ENCODE measurements around the gene MUC5B.

The MUC5B gene

DNA sequence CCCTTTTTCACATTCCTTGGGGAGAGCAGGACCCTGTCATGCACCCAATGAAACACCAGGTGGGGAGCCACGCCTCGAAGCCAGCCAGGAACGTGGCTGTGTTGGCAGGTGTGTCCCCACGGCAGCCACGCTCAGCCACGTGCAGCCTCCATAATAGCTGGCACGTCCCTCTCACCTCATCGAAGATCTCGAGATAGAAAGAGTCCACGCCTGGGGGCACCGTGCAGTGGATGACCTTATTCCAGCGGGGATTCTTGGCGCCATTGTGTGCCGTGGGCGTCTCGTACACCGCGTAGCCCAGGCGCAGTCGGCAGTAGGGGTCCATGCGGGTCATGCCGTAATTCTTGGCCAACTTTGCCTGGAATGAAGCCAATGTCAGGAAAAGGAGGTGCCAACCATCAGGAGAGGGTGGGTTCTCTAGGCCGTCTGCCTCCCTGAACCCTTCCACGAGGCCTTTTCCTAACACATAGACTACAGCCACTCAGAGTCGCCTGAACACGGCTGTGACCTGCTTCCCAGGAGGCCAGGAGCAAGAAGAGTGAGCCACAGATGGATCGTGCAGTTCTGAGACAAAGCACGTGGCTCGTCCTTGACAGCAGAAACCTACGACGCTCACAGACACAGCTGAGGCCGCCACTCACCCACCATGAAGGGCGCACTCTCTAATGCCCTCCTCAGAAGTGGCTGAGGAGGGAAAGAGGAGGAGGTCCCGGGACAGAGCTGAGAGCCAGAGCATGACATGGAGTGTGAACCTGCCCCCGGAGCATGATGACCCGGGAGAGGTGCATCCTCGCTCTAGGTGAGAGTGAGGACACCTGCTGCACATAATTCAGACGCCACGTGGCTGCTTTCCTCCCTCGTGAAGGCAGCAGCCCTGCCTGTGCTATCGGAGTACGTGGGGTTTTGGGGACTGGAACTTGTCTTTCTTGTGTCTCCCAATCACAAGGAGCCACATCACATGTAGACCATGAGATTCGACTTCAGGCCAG, 67.5 kb downstream of the MUC5B start:
- H3K27ac ChIP-seq (replicated peaks), result no peak overlapping the region
- no peak for DNase-seq (ENCODE audit: low read depth in 1 of 2, low spot score in 1 of 2)
- TF ChIP-seq POLR2AphosphoS5 (IDR thresholded peaks at IDR 0.05; ENCODE audit: low read depth), result no peak
- no peak for TF ChIP-seq GABPA (IDR thresholded peaks at IDR 0.05; ENCODE audit: low read depth)
- TF ChIP-seq, protein P1, sequence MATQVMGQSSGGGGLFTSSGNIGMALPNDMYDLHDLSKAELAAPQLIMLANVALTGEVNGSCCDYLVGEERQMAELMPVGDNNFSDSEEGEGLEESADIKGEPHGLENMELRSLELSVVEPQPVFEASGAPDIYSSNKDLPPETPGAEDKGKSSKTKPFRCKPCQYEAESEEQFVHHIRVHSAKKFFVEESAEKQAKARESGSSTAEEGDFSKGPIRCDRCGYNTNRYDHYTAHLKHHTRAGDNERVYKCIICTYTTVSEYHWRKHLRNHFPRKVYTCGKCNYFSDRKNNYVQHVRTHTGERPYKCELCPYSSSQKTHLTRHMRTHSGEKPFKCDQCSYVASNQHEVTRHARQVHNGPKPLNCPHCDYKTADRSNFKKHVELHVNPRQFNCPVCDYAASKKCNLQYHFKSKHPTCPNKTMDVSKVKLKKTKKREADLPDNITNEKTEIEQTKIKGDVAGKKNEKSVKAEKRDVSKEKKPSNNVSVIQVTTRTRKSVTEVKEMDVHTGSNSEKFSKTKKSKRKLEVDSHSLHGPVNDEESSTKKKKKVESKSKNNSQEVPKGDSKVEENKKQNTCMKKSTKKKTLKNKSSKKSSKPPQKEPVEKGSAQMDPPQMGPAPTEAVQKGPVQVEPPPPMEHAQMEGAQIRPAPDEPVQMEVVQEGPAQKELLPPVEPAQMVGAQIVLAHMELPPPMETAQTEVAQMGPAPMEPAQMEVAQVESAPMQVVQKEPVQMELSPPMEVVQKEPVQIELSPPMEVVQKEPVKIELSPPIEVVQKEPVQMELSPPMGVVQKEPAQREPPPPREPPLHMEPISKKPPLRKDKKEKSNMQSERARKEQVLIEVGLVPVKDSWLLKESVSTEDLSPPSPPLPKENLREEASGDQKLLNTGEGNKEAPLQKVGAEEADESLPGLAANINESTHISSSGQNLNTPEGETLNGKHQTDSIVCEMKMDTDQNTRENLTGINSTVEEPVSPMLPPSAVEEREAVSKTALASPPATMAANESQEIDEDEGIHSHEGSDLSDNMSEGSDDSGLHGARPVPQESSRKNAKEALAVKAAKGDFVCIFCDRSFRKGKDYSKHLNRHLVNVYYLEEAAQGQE (IDR thresholded peaks at IDR 0.05; ENCODE audit: insufficient replicate concordance, low read depth), result no peak
- TF ChIP-seq, protein P2, sequence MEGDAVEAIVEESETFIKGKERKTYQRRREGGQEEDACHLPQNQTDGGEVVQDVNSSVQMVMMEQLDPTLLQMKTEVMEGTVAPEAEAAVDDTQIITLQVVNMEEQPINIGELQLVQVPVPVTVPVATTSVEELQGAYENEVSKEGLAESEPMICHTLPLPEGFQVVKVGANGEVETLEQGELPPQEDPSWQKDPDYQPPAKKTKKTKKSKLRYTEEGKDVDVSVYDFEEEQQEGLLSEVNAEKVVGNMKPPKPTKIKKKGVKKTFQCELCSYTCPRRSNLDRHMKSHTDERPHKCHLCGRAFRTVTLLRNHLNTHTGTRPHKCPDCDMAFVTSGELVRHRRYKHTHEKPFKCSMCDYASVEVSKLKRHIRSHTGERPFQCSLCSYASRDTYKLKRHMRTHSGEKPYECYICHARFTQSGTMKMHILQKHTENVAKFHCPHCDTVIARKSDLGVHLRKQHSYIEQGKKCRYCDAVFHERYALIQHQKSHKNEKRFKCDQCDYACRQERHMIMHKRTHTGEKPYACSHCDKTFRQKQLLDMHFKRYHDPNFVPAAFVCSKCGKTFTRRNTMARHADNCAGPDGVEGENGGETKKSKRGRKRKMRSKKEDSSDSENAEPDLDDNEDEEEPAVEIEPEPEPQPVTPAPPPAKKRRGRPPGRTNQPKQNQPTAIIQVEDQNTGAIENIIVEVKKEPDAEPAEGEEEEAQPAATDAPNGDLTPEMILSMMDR (IDR thresholded peaks at IDR 0.05; ENCODE audit: insufficient read depth, low read length), result no peak
- no peak for TF ChIP-seq SPI1 (IDR thresholded peaks at IDR 0.05; ENCODE audit: borderline replicate concordance, low read depth)
- H3K4me3 ChIP-seq (replicated peaks; ENCODE audit: insufficient read depth, low read length), result no peak overlapping the region
- H3K27me3 ChIP-seq (ENCODE audit: insufficient read depth, poor library complexity, severe bottlenecking), result no peaks in the 10 kb centered on the region

- Histone ChIP-seq H3K27me3 (ENCODE audit: insufficient read depth, poor library complexity, severe bottlenecking) (no peaks in the 10 kb centered on the region), H3K4me3 (replicated peaks; ENCODE audit: insufficient read depth, low read length) (no peak overlapping the region), H3K27ac (replicated peaks) (no peak overlapping the region)
- TF ChIP-seq, protein P1 (IDR thresholded peaks at IDR 0.05; ENCODE audit: insufficient replicate concordance, low read depth), result no peak
- TF ChIP-seq SPI1 (IDR thresholded peaks at IDR 0.05; ENCODE audit: borderline replicate concordance, low read depth) (no peak), GABPA (IDR thresholded peaks at IDR 0.05; ENCODE audit: low read depth) (no peak), POLR2AphosphoS5 (IDR thresholded peaks at IDR 0.05; ENCODE audit: low read depth) (no peak)
- TF ChIP-seq, protein P2 (IDR thresholded peaks at IDR 0.05; ENCODE audit: insufficient read depth, low read length), result no peak
- no peak for DNase-seq (ENCODE audit: low read depth in 1 of 2, low spot score in 1 of 2)
These were observed 68.6 kb downstream of the MUC5B start for GRCh38 chr11:1291295-1292017.

- DNase-seq (ENCODE audit: low read depth in 1 of 2, low spot score in 1 of 2), result no peak
- H3K4me3 ChIP-seq (replicated peaks; ENCODE audit: insufficient read depth, low read length), result no peak overlapping the region
- no peak overlapping the region for H3K27ac ChIP-seq (replicated peaks)
- no peaks in the 10 kb centered on the region for H3K27me3 ChIP-seq (ENCODE audit: insufficient read depth, poor library complexity, severe bottlenecking)
- TF ChIP-seq GABPA (IDR thresholded peaks at IDR 0.05; ENCODE audit: low read depth) (no peak), POLR2AphosphoS5 (IDR thresholded peaks at IDR 0.05; ENCODE audit: low read depth) (no peak), SPI1 (IDR thresholded peaks at IDR 0.05; ENCODE audit: borderline replicate concordance, low read depth) (no peak)
- TF ChIP-seq, protein P1 (IDR thresholded peaks at IDR 0.05; ENCODE audit: insufficient replicate concordance, low read depth), result no peak
- TF ChIP-seq, protein P2 (IDR thresholded peaks at IDR 0.05; ENCODE audit: insufficient read depth, low read length), result no peak
These were observed 69.3 kb downstream of the MUC5B start for GRCh38 chr11:1292018-1292643.
